Testis (tissue), 3 donors: ENCODE results near the gene TPST1. TPM values are rescaled to one million over a fixed set of nuclear protein-coding genes. Genes with fewer than 3 reads are reported as not detected.

ENCODE experiments used
- DNase-seq: peaks from one replicate; pipeline ENCODE4 v3.0.0-alpha.2; 2019
- H3K27ac ChIP-seq, 2 donors: fragments of 200-600 bp; sonication (generic); one replicate each; pipeline ENCODE4 v1.5.1; 2019
- H3K27me3 ChIP-seq: fragments of 200-600 bp; sonication (generic); one replicate; pipeline ENCODE4 v1.5.1; 2019
- H3K36me3 ChIP-seq: fragments of 200-600 bp; sonication (generic); one replicate; pipeline ENCODE4 v1.5.1; 2017; ENCODE audit warnings: low read depth; ENCODE audit errors: missing control alignments
- H3K4me1 ChIP-seq: fragments of 200-600 bp; sonication (generic); one replicate; pipeline ENCODE4 v1.5.1; 2019
- H3K4me3 ChIP-seq, 2 donors: fragments of 200-600 bp; sonication (generic); one replicate each; pipeline ENCODE4 v1.5.1; 2017 to 2019
- H3K9me3 ChIP-seq: fragments of 200-600 bp; sonication (generic); one replicate; pipeline ENCODE4 v1.5.1; 2017
- CTCF ChIP-seq, 3 experiments: fragments of 450-650 bp in 2 of 3; fragments of 200-600 bp in 1 of 3; sonication (generic) in 1 of 3; IDR thresholded peaks; one replicate each; pipeline ENCODE4 v1.5.1; 2016 to 2019; ENCODE audit warnings: antibody characterized with exemption in 3 of 3, mild to moderate bottlenecking in 2 of 3, moderate library complexity in 1 of 3
- POLR2A ChIP-seq: fragments of 450-650 bp; IDR thresholded peaks from one replicate; pipeline ENCODE4 v1.6.1; 2017; ENCODE audit warnings: antibody characterized with exemption, mild to moderate bottlenecking, moderate library complexity
- WGBS, 2 donors: methylation state at CpG; one replicate each; pipeline ENCODE4 v1.1.5; 2018; 5-methylcytosine and 5-hydroxymethylcytosine counted together
- intact Hi-C: fragments of 100-400 bp; cut with DNase I; formaldehyde crosslinking; loops from one replicate; pipeline ENCODE4 v1.15.1; 2023; ENCODE audit warnings: low total_unique reads
- polyA plus RNA-seq: library from polyadenylated mRNA; stranded (reverse); fragments of 350-450 nt; fragmentation: Illumina TruSeq; extraction: RNeasy Lipid Tissue Mini Kit (QIAGEN cat#74804); gene quantifications from one replicate; pipeline ENCODE4 v1.2.3, GENCODE V29; 2014; ENCODE audit warnings: low read depth, low replicate concordance; ENCODE audit not compliant: insufficient read depth
- total RNA-seq, 2 donors: library from RNA; depleted of rRNA; stranded (reverse); fragments of >200 nt; gene quantifications; one replicate each; pipeline ENCODE4 v1.2.3, GENCODE V29; 2016

Gene TPST1
- total and polyA plus RNA-seq, 3 donors from 2014 or later = 34.7 to 55.7 (median 40.7) TPM

DNA sequence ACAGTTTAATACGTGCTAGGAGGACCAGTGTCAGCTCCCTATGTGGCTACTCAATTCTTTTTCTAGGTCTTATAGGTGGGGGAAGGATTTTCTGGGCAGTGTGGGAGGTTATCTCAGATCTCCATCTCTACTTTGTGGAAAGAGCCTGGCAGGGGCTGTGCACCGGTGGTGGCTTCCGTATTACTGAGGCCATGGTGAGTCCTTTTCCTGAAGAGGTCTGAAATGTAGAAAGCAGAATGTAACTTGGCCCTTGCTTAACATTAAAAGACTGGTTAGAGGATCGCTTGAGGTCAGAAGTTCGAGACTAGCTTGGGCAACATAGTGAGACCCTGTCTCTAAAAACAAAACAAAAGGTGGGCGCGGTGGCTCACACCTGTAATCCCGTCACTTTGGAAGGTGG lies 2.7 kb upstream of the TPST1 start:
- H3K27ac ChIP-seq = no peak overlapping the region
- H3K9me3 ChIP-seq = no peaks in the 10 kb centered on the region
- H3K36me3 ChIP-seq = no peaks in the 10 kb centered on the region
- WGBS, 2 donors = 76 to 80% methylated on average over 8 of the region's 8 CpGs
- H3K4me1 ChIP-seq = peaks cover 4% of the 10 kb centered on the region
- DNase-seq = no peak
- H3K4me3 ChIP-seq = no peak overlapping the region
- intact Hi-C loops = no loop called here
- H3K27me3 ChIP-seq = no peaks in the 10 kb centered on the region
- TF ChIP-seq POLR2A = no peak
- TF ChIP-seq CTCF (IDR thresholded peaks at IDR 0.05) = no peak

DNA sequence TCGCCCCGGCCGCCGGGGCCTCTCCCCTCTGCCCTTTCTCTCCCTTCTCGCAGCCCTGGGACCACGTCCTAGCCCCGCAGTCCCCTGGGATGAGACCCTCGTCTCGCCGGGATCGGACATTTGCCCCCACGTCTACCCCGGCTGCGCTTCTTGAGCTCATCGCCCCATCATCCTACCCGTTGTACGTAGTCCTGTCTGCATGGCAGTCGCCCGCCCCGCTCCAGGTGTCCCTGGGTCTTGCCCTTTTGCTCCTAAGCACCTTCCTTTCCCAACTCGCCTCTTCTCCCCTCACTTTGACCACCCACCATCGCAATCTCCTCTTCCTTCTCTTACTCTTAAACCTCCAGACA lies 582 bp downstream of the TPST1 start:
- 1% methylated on average over 22 of the region's 22 CpGs for WGBS, 2 donors
- TF ChIP-seq CTCF (IDR thresholded peaks at IDR 0.05) = no peak
- TF ChIP-seq POLR2A = no peak
- Histone ChIP-seq H3K27me3 (no peaks in the 10 kb centered on the region), H3K4me1 (peaks cover 4% of the 10 kb centered on the region), H3K27ac (peak overlapping the region; percentile 71 to 87), H3K4me3 (peak overlapping the region; percentile 89 to 96), H3K36me3 (no peaks in the 10 kb centered on the region), H3K9me3 (no peaks in the 10 kb centered on the region)
- intact Hi-C loops = no loop called here
- DNase-seq = peak; percentile 34

- H3K27me3 ChIP-seq = no peaks in the 10 kb centered on the region
- peaks cover 4% of the 10 kb centered on the region for H3K4me1 ChIP-seq
- 26 to 32% methylated on average over 12 of the region's 12 CpGs for WGBS, 2 donors
- peak; percentile 4 for DNase-seq
- no peaks in the 10 kb centered on the region for H3K9me3 ChIP-seq
- TF ChIP-seq POLR2A (no peak), CTCF (IDR thresholded peaks at IDR 0.05) (no peak)
- no peaks in the 10 kb centered on the region for H3K36me3 ChIP-seq
- peak overlapping the region; percentile 89 to 96 for H3K4me3 ChIP-seq
- intact Hi-C loops = no loop called here
- H3K27ac ChIP-seq = peak overlapping the region; percentile 36 to 87
Observed at GRCh38 chr7:66206119-66206933, 1.2 kb downstream of the TPST1 start.

DNA sequence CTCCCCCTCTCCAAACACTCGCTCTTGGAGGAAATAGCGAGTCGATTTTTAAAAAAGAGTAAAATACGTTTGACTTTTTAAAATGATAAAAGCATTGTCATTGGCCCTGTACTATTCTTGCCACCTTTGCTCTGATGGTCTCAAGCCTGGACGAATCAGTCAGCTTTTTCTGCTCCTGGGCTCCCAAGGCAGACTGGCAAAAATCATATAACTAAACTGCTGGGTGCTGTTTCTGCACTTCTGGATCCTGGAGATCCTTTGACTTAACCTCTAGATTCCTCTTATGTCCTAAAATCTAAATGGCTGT lies 1.8 kb downstream of the TPST1 start:
- Histone ChIP-seq H3K4me1 (peaks cover 4% of the 10 kb centered on the region), H3K4me3 (no peak overlapping the region), H3K36me3 (no peaks in the 10 kb centered on the region), H3K9me3 (no peaks in the 10 kb centered on the region), H3K27me3 (no peaks in the 10 kb centered on the region), H3K27ac (peak overlapping the region; percentile 36 to 64)
- DNase-seq = no peak
- TF ChIP-seq CTCF (IDR thresholded peaks at IDR 0.05) = no peak
- TF ChIP-seq POLR2A = no peak
- intact Hi-C loops = no loop called here
- 24 to 33% methylated on average over 5 of the region's 5 CpGs for WGBS, 2 donors

DNA sequence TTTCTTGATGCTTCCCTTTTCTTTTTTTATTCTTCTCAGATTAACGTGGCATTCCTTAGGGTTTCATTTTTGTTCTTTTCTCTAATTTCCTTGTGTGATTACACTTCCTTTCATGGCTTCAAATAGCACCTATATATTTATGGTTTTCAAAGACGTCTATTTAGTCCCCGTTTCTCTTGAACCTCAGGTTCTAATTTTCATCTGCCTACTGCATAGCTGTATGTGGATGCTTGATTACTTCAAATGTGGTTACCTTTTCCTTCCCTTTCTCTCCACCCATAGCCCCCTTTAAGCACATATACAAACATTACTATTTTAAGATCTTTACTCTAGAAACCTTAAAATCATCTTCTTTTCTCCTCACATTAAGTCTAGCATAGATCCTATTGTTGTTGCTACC lies 2.4 kb downstream of the TPST1 start:
- Histone ChIP-seq H3K9me3 (no peaks in the 10 kb centered on the region), H3K27me3 (no peaks in the 10 kb centered on the region), H3K4me3 (no peak overlapping the region), H3K36me3 (no peaks in the 10 kb centered on the region), H3K4me1 (peaks cover 4% of the 10 kb centered on the region), H3K27ac (peak overlapping the region in 1 of 2 donors; percentile 64)
- DNase-seq = no peak
- intact Hi-C loops = no loop called here
- TF ChIP-seq POLR2A (no peak), CTCF (IDR thresholded peaks at IDR 0.05) (no peak)
- 47 to 49% methylated on average over 3 of the region's 3 CpGs for WGBS, 2 donors
